Left lung (tissue), 10 donors: ENCODE measurements around the gene DTNBP1. TPM values are rescaled to one million over a fixed set of nuclear protein-coding genes. Genes with fewer than 3 reads are reported as not detected.

Experiments used
- ATAC-seq: fragments of 200-7000 bp; cut with Tn5 transposase; one replicate; pipeline ENCODE4 v1.9.1; 2020; ENCODE audit warnings: moderate library complexity
- DNase-seq, 4 donors: peaks; one replicate each; pipeline ENCODE4 v3.0.0-alpha.2; 2013 to 2020
- H3K27ac ChIP-seq, 2 donors: fragments of 200-600 bp; sonication (generic) in 1 of 2; one replicate each; pipeline versions ENCODE4 v1.5.0 to v1.8.0; 2020 to 2021
- H3K27me3 ChIP-seq, 2 donors: fragments of 200-600 bp; sonication (generic) in 1 of 2; one replicate each; pipeline versions ENCODE4 v1.5.0 to v1.8.0; 2020 to 2021
- H3K36me3 ChIP-seq, 2 donors: fragments of 200-600 bp; sonication (generic) in 1 of 2; one replicate each; pipeline versions ENCODE4 v1.5.0 to v1.8.0; 2020 to 2021
- H3K4me1 ChIP-seq, 2 donors: fragments of 200-600 bp; one replicate each; pipeline ENCODE4 v1.8.0; 2021
- H3K4me3 ChIP-seq, 2 donors: fragments of 200-600 bp; sonication (generic) in 1 of 2; one replicate each; pipeline versions ENCODE4 v1.5.0 to v1.8.0; 2020 to 2021; ENCODE audit warnings: mild to moderate bottlenecking in 1 of 2
- H3K9me3 ChIP-seq, 2 donors: fragments of 200-600 bp; sonication (generic) in 1 of 2; one replicate each; pipeline versions ENCODE4 v1.5.0 to v1.8.0; 2020 to 2021
- CTCF ChIP-seq, 2 donors: fragments of 200-600 bp; sonication (generic) in 1 of 2; IDR thresholded peaks; one replicate each; pipeline versions ENCODE4 v1.5.0 to v1.8.0; 2021; ENCODE audit warnings: antibody characterized with exemption in 2 of 2
- intact Hi-C, 2 donors: fragments of 100-400 bp; cut with DNase I; formaldehyde crosslinking; loops; one replicate each; pipeline versions ENCODE4 v1.11.2 to v1.14.2; 2022
- polyA plus RNA-seq, 6 donors: library from polyadenylated mRNA; unstranded; fragments of 120-200 nt; gene quantifications; one replicate each; pipeline ENCODE4 v1.2.1, GENCODE V29; 2013; ENCODE audit not compliant: insufficient read length in 6 of 6
- total RNA-seq, 2 donors: library from RNA; stranded (reverse); fragmentation: NEBNext Ultra II Directional; extraction: Animal tissue kit (Norgen Biotek cat#: 25700); gene quantifications; one replicate each; pipeline ENCODE4 v1.2.1, GENCODE V29; 2021
- donor health status: DM: no; HTN: yes; CAD: no.
- donor health status: DM: no; HTN: no; CAD: no.

DTNBP1 gene
- total and polyA plus RNA-seq, 8 donors: 15.3 to 18.5 (median 16.2) TPM

GRCh38 chr6:15539722-15540270 lies 123.0 kb downstream of the DTNBP1 start:
- no peak overlapping the region for H3K4me3 ChIP-seq
- H3K36me3 ChIP-seq: peaks cover 0 to 4% of the 10 kb centered on the region in 2 donors
- H3K9me3 ChIP-seq: peaks cover 0 to 11% of the 10 kb centered on the region in 2 donors
- intact Hi-C loops: no loop called here
- ATAC-seq: peak; percentile 79
- no peak for TF ChIP-seq CTCF (IDR thresholded peaks at IDR 0.05)
- H3K4me1 ChIP-seq: peaks cover 0 to 73% of the 10 kb centered on the region in 2 donors
- no peaks in the 10 kb centered on the region for H3K27me3 ChIP-seq
- DNase-seq: peak in 1 of 4 donors; percentile 9
- peak overlapping the region; percentile 17 to 63 for H3K27ac ChIP-seq

GRCh38 chr6:15538766-15539495 lies 123.9 kb downstream of the DTNBP1 start:
- TF ChIP-seq CTCF (IDR thresholded peaks at IDR 0.05): no peak
- intact Hi-C loops: no loop called here
- Histone ChIP-seq H3K27ac (peak overlapping the region; percentile 17 to 63), H3K36me3 (peaks cover 0 to 4% of the 10 kb centered on the region in 2 donors), H3K27me3 (no peaks in the 10 kb centered on the region), H3K9me3 (peaks cover 0 to 4% of the 10 kb centered on the region in 2 donors), H3K4me3 (no peak overlapping the region), H3K4me1 (peaks cover 0 to 78% of the 10 kb centered on the region in 2 donors)
- DNase-seq: no peak
- ATAC-seq: no peak

GRCh38 chr6:15538106-15538505 lies 124.7 kb downstream of the DTNBP1 start:
- DNase-seq: no peak
- Histone ChIP-seq H3K4me1 (peaks cover 0 to 83% of the 10 kb centered on the region in 2 donors), H3K27me3 (no peaks in the 10 kb centered on the region), H3K27ac (peak overlapping the region in 1 of 2 donors; percentile 37), H3K4me3 (no peak overlapping the region), H3K9me3 (no peaks in the 10 kb centered on the region), H3K36me3 (peaks cover 0 to 5% of the 10 kb centered on the region in 2 donors)
- TF ChIP-seq CTCF (IDR thresholded peaks at IDR 0.05): no peak
- intact Hi-C loops: no loop called here
- no peak for ATAC-seq

GRCh38 chr6:15536198-15536955 lies 126.5 kb downstream of the DTNBP1 start:
- peaks cover 0 to 22% of the 10 kb centered on the region in 2 donors for H3K36me3 ChIP-seq
- no peak for ATAC-seq
- peaks cover 0 to 71% of the 10 kb centered on the region in 2 donors for H3K4me1 ChIP-seq
- no peak for TF ChIP-seq CTCF (IDR thresholded peaks at IDR 0.05)
- H3K9me3 ChIP-seq: no peaks in the 10 kb centered on the region
- intact Hi-C loops: no loop called here
- H3K27me3 ChIP-seq: no peaks in the 10 kb centered on the region
- peak overlapping the region in 1 of 2 donors; percentile 13 for H3K4me3 ChIP-seq
- H3K27ac ChIP-seq: peak overlapping the region in 1 of 2 donors; percentile 81
- DNase-seq: no peak
